HG02678 (cell line): ENCODE data around the gene TRERF1.

Experiments used
- ATAC-seq: cut with Tn5 transposase; IDR thresholded peaks from one replicate; pipeline ENCODE4 v1.9.1; 2021; ENCODE audit warnings: mild to moderate bottlenecking, moderate library complexity; ENCODE audit not compliant: unreplicated experiment

The TRERF1 gene

DNA sequence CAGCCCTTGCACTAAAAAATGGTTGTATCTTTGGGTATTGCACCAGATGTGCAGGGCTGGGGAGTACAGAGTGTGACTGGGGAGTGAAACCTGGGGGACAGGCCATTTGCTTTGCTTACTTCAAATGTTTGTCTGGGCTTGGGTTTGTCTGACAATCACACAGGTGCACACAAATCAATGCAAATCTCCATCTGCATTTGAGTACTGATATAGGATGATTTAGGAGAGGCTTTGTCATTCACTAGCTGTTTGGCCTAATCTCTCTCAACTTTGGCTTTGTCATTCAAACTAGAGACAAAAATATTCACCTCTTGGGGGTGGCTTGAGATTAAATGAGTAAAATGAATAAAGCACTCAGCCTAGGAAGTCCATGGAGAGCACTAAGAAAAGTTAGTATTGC, 274.7 kb downstream of the TRERF1 start:
- ATAC-seq: no peak

DNA sequence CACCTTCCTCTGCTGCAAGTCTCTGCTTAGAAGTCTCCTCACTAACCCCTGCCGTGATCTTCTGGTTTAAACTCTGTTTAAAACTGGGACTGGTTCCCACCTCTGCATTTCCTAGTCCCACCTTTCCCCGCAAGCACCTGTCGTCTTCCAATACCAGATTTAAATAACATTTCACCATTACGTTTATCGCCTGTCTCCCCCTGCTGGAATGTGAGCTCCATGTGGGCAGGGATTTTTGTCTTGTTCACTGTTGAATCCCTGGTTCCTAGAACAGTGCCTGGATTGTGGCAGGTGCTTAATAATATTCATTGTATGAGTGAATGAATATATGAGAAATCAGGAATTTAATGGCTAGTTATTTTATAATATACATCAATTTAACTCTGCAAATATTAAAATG, 275.9 kb downstream of the TRERF1 start:
- ATAC-seq: no peak
